ENCODE data around the gene MPP3.

- TF ChIP-seq, protein P1, sequence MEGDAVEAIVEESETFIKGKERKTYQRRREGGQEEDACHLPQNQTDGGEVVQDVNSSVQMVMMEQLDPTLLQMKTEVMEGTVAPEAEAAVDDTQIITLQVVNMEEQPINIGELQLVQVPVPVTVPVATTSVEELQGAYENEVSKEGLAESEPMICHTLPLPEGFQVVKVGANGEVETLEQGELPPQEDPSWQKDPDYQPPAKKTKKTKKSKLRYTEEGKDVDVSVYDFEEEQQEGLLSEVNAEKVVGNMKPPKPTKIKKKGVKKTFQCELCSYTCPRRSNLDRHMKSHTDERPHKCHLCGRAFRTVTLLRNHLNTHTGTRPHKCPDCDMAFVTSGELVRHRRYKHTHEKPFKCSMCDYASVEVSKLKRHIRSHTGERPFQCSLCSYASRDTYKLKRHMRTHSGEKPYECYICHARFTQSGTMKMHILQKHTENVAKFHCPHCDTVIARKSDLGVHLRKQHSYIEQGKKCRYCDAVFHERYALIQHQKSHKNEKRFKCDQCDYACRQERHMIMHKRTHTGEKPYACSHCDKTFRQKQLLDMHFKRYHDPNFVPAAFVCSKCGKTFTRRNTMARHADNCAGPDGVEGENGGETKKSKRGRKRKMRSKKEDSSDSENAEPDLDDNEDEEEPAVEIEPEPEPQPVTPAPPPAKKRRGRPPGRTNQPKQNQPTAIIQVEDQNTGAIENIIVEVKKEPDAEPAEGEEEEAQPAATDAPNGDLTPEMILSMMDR (IDR thresholded peaks at IDR 0.05; ENCODE audit: low read depth, low read length): no peak
- no peak for TF ChIP-seq EZH2phosphoT487 (IDR thresholded peaks at IDR 0.05; ENCODE audit: low read depth)
These were observed 21.6 kb upstream of the MPP3 start for GRCh38 chr17:43854498-43854897.
